ENCODE results near the gene STK16. TPM values are rescaled to one million over a fixed set of nuclear protein-coding genes. Genes with fewer than 3 reads are reported as not detected.

STK16 gene
- total and polyA plus RNA-seq, 4 donors = 5.8 to 44.3 (median 23.7) TPM

DNA sequence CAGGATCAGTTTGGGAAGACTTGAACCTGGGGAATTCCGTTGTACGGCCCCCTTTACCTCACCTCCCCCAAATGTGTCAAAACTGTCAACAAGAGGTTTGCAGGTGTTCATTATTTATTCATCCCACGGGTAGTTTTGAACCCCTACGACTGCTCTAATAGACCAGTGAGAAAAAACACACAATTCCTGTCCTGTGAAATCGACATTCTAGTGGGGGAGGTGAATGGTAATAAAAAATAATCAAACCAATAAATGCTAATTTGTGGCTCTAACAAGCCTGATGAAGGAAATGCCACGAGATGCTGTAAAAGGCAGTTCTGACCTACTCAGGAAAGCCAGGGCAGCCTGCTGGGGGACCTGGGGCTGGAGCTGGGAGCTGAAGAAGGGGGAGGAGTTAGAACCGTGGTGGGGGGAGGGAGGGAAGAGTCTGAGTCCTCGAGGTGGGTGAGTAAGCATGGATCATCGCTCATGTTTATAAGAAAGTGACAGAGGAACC is 33.4 kb downstream of the STK16 start:
- Histone ChIP-seq H3K4me3 (ENCODE audit: low read depth in 1 of 3, low read length in 3 of 3) (peak overlapping the region; percentile 31 to 72 (median 55)), H3K27me3 (ENCODE audit: control insufficient read depth in 4 of 4, insufficient read depth in 4 of 4, low read length in 3 of 4) (no peaks in the 10 kb centered on the region), H3K36me3 (ENCODE audit: control insufficient read depth in 4 of 4, insufficient read depth in 3 of 4, low read depth in 1 of 4, low read length in 3 of 4) (peaks cover 2 to 30% (median 22%) of the 10 kb centered on the region in 4 donors), H3K9me3 (ENCODE audit: control insufficient read depth in 4 of 4, low read length in 3 of 4) (no peaks in the 10 kb centered on the region), H3K27ac (ENCODE audit: low read depth in 1 of 2, low read length in 2 of 2) (peak overlapping the region; percentile 96 to 98), H3K9ac (ENCODE audit: low read depth in 1 of 2, low read length in 2 of 2) (peak overlapping the region; percentile 88 to 89), H3K4me1 (ENCODE audit: control insufficient read depth in 4 of 4, insufficient read depth in 4 of 4, low read length in 3 of 4) (peaks cover 7 to 24% (median 14%) of the 10 kb centered on the region in 4 donors)
- DNase-seq (ENCODE audit: low spot score) = no peak
- TF ChIP-seq, protein P1, sequence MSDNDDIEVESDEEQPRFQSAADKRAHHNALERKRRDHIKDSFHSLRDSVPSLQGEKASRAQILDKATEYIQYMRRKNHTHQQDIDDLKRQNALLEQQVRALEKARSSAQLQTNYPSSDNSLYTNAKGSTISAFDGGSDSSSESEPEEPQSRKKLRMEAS (IDR thresholded peaks at IDR 0.05) = no peak
- TF ChIP-seq, protein P2, sequence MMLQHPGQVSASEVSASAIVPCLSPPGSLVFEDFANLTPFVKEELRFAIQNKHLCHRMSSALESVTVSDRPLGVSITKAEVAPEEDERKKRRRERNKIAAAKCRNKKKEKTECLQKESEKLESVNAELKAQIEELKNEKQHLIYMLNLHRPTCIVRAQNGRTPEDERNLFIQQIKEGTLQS (IDR thresholded peaks at IDR 0.05) = no peak
- no peak for TF ChIP-seq EGR1 (IDR thresholded peaks at IDR 0.05; ENCODE audit: low read depth in 2 of 2)
- TF ChIP-seq FOXA2 (IDR thresholded peaks at IDR 0.05) = no peak
- no peak for TF ChIP-seq CTCF (IDR thresholded peaks at IDR 0.05; ENCODE audit: low read depth, low read length, missing input control)
- no peak for TF ChIP-seq GABPA (IDR thresholded peaks at IDR 0.05 in 1 of 2, conservative IDR thresholded peaks at IDR 0.05 in 1 of 2)
- no peak for TF ChIP-seq SP1 (IDR thresholded peaks at IDR 0.05)
- TF ChIP-seq JUND (IDR thresholded peaks at IDR 0.05) = no peak
- TF ChIP-seq YY1 (IDR thresholded peaks at IDR 0.05) = no peak
- TF ChIP-seq NR2F2 (IDR thresholded peaks at IDR 0.05) = no peak
- TF ChIP-seq RAD21 (IDR thresholded peaks at IDR 0.05) = no peak
- TF ChIP-seq, protein P3, sequence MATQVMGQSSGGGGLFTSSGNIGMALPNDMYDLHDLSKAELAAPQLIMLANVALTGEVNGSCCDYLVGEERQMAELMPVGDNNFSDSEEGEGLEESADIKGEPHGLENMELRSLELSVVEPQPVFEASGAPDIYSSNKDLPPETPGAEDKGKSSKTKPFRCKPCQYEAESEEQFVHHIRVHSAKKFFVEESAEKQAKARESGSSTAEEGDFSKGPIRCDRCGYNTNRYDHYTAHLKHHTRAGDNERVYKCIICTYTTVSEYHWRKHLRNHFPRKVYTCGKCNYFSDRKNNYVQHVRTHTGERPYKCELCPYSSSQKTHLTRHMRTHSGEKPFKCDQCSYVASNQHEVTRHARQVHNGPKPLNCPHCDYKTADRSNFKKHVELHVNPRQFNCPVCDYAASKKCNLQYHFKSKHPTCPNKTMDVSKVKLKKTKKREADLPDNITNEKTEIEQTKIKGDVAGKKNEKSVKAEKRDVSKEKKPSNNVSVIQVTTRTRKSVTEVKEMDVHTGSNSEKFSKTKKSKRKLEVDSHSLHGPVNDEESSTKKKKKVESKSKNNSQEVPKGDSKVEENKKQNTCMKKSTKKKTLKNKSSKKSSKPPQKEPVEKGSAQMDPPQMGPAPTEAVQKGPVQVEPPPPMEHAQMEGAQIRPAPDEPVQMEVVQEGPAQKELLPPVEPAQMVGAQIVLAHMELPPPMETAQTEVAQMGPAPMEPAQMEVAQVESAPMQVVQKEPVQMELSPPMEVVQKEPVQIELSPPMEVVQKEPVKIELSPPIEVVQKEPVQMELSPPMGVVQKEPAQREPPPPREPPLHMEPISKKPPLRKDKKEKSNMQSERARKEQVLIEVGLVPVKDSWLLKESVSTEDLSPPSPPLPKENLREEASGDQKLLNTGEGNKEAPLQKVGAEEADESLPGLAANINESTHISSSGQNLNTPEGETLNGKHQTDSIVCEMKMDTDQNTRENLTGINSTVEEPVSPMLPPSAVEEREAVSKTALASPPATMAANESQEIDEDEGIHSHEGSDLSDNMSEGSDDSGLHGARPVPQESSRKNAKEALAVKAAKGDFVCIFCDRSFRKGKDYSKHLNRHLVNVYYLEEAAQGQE (IDR thresholded peaks at IDR 0.05) = no peak
- no peak for TF ChIP-seq RXRA (IDR thresholded peaks at IDR 0.05)
- no peak for TF ChIP-seq HNF4G (IDR thresholded peaks at IDR 0.05)
- TF ChIP-seq, protein P4, sequence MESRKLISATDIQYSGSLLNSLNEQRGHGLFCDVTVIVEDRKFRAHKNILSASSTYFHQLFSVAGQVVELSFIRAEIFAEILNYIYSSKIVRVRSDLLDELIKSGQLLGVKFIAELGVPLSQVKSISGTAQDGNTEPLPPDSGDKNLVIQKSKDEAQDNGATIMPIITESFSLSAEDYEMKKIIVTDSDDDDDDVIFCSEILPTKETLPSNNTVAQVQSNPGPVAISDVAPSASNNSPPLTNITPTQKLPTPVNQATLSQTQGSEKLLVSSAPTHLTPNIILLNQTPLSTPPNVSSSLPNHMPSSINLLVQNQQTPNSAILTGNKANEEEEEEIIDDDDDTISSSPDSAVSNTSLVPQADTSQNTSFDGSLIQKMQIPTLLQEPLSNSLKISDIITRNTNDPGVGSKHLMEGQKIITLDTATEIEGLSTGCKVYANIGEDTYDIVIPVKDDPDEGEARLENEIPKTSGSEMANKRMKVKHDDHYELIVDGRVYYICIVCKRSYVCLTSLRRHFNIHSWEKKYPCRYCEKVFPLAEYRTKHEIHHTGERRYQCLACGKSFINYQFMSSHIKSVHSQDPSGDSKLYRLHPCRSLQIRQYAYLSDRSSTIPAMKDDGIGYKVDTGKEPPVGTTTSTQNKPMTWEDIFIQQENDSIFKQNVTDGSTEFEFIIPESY (IDR thresholded peaks at IDR 0.05) = no peak
- TF ChIP-seq HNF4A (conservative IDR thresholded peaks at IDR 0.05) = no peak
- 20% methylated on average over 9 of the region's 9 CpGs for WGBS

Measured in liver (tissue), 9 donors.